Keratinocyte (primary cell): Measurements from ENCODE around the gene NUP98.

Experiments
- EZH2 ChIP-seq: IDR thresholded peaks from one replicate; pipeline ENCODE4 v1.6.1; 2012; ENCODE audit warnings: inconsistent platforms, mild to moderate bottlenecking, low read length, moderate library complexity
- TF ChIP-seq, protein P1 (sequence below), 3 experiments: IDR thresholded peaks in 1 of 3; conservative IDR thresholded peaks in 1 of 3; optimal IDR thresholded peaks in 1 of 3; 2 replicates in 2 of 3; 3 replicates in 1 of 3; pipeline versions ENCODE3 to v1.5.1; 2011; ENCODE audit warnings: low read length in 3 of 3, mild to moderate bottlenecking in 3 of 3, moderate library complexity in 2 of 3, control low read depth in 1 of 3, inconsistent platforms in 1 of 3; ENCODE audit not compliant: insufficient read depth in 2 of 3; ENCODE audit errors: extremely low read depth in 1 of 3

DNA sequence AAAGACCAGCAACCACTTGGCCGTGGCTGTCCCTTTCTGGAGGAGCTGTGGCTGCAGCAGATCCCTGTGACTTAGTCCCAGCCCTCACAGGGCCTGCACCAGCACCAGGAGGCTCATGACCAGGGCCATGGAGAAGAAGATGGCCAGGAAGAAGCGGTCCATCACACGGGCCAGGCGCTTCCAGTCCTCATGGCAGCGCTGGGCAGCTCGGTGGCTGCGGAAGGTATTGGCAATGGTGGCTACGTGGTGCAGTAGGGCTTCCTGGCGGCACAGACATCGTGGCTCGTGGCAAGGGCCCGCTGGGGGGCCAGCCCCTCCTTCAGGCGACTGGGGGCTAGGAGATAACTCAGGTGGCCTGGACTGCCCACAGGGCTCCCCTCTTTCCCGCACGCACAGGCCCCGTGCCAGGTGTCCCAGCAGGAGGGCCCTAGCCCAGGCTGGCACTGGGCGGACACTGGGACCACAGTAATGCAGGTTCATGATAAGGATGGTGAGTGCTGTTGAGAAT, 131.3 kb downstream of the NUP98 start:
- TF ChIP-seq, protein P1, sequence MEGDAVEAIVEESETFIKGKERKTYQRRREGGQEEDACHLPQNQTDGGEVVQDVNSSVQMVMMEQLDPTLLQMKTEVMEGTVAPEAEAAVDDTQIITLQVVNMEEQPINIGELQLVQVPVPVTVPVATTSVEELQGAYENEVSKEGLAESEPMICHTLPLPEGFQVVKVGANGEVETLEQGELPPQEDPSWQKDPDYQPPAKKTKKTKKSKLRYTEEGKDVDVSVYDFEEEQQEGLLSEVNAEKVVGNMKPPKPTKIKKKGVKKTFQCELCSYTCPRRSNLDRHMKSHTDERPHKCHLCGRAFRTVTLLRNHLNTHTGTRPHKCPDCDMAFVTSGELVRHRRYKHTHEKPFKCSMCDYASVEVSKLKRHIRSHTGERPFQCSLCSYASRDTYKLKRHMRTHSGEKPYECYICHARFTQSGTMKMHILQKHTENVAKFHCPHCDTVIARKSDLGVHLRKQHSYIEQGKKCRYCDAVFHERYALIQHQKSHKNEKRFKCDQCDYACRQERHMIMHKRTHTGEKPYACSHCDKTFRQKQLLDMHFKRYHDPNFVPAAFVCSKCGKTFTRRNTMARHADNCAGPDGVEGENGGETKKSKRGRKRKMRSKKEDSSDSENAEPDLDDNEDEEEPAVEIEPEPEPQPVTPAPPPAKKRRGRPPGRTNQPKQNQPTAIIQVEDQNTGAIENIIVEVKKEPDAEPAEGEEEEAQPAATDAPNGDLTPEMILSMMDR (optimal IDR thresholded peaks at IDR 0.05 in 1 of 3, IDR thresholded peaks at IDR 0.05 in 1 of 3, conservative IDR thresholded peaks at IDR 0.05 in 1 of 3; ENCODE audit: extremely low read depth in 1 of 3, insufficient read depth in 2 of 3, low read length in 3 of 3), result no peak
- no peak for TF ChIP-seq EZH2
